HepG2 (cell line): ENCODE results near the gene ABCB8. TPM values are rescaled to one million over a fixed set of nuclear protein-coding genes. Genes with fewer than 3 reads are reported as not detected.
A peak's percentile ranks its signal among the peaks of the same experiment; 100 is the strongest.

Source experiments
- ATAC-seq: fragments of 200-7000 bp; cut with Tn5 transposase; 3 replicates; pipeline ENCODE4 v1.9.1; 2020; ENCODE audit warnings: mild to moderate bottlenecking, moderate library complexity
- BruUV-seq: library from RNA; stranded (reverse); fragments of 400-500 nt; replicated peaks from 2 replicates; lab custom pipeline; 2021; lab: Mats Ljungman, UMichigan
- CTCF ChIA-PET: fragments of 300-600 bp; formaldehyde crosslinking; extraction: SDS; loops from one replicate; lab custom pipeline; 2021; ENCODE audit warnings: low total read pairs, inconsistent platforms, low intra/inter-chr PET ratio; lab: Yijun Ruan, JAX
- POLR2A ChIA-PET: fragments of 350-600 bp; sonication (Branson Sonifier 250); formaldehyde crosslinking; loops from one replicate; lab custom pipeline; 2020; ENCODE audit warnings: antibody characterized with exemption, inconsistent platforms; lab: Yijun Ruan, JAX
- DNase-seq: peaks from one replicate; pipeline ENCODE4 v3.0.0-alpha.2; 2015; ENCODE audit warnings: low spot score
- FAIRE-seq: peaks from 3 replicates; lab custom pipeline; 2011; peaks lifted over from hg19 to GRCh38; lab: Jason Lieb, UNC
- H2AFZ ChIP-seq: one replicate; pipeline ENCODE4 v1.6.1; 2011; ENCODE audit warnings: low read length, inconsistent platforms
- H3K27ac ChIP-seq: fragments of 300-600 bp; 3 replicates; pipeline ENCODE4 v1.8.0; 2011; ENCODE audit warnings: mixed run types, mild to moderate bottlenecking, mixed read lengths, low read length, inconsistent platforms; ENCODE audit not compliant: insufficient read depth; ENCODE audit errors: extremely low read length
- H3K27me3 ChIP-seq, 2 experiments: fragments of 200-600 bp in 1 of 2; 2 replicates in 1 of 2; 3 replicates in 1 of 2; pipeline versions ENCODE4 v1.6.0 to v1.8.0; 2011; ENCODE audit warnings: low read length in 2 of 2, mild to moderate bottlenecking in 2 of 2, moderate library complexity in 2 of 2, inconsistent platforms in 1 of 2; ENCODE audit not compliant: insufficient read depth in 2 of 2, control insufficient read depth in 1 of 2
- H3K36me3 ChIP-seq, 2 experiments: fragments of 200-600 bp in 1 of 2; replicated peaks in 1 of 2; 2 replicates in 1 of 2; 3 replicates in 1 of 2; pipeline versions ENCODE4 v1.5.1 to v1.8.0; 2011; ENCODE audit warnings: low read length in 2 of 2, inconsistent platforms in 1 of 2; ENCODE audit not compliant: insufficient read depth in 2 of 2, control insufficient read depth in 1 of 2
- H3K4me1 ChIP-seq: 2 replicates; pipeline ENCODE4 v1.5.1; 2012; ENCODE audit warnings: low read length, inconsistent platforms; ENCODE audit not compliant: insufficient read depth
- H3K4me2 ChIP-seq: 2 replicates; pipeline ENCODE4 v1.6.0; 2011; ENCODE audit warnings: low read depth, low read length, inconsistent platforms
- H3K4me3 ChIP-seq, 3 experiments: fragments of 200-600 bp in 1 of 3; sonication (generic), shearing (Covaris generic) in 1 of 3; replicated peaks in 1 of 3; 2 replicates each; pipeline ENCODE4 v1.5.1; 2011 to 2016; ENCODE audit warnings: low read length in 3 of 3, inconsistent platforms in 2 of 3, low read depth in 2 of 3, mild to moderate bottlenecking in 2 of 3, control low read depth in 1 of 3, mixed read lengths in 1 of 3; ENCODE audit not compliant: insufficient read depth in 1 of 3
- H3K79me2 ChIP-seq: one replicate; pipeline ENCODE4 v1.6.1; 2011; ENCODE audit warnings: low read length, inconsistent platforms; ENCODE audit not compliant: insufficient read depth
- H3K9ac ChIP-seq: 2 replicates; pipeline ENCODE4 v1.6.0; 2011; ENCODE audit warnings: mild to moderate bottlenecking, low read depth, low read length, inconsistent platforms; ENCODE audit not compliant: insufficient read depth
- H3K9me3 ChIP-seq: 2 replicates; pipeline ENCODE4 v1.5.1; 2012; ENCODE audit warnings: mild to moderate bottlenecking, low read length
- H4K20me1 ChIP-seq: 2 replicates; pipeline ENCODE4 v1.6.0; 2011; ENCODE audit warnings: inconsistent platforms, mild to moderate bottlenecking, low read length, moderate library complexity; ENCODE audit not compliant: insufficient read depth
- CREB1 ChIP-seq, 2 experiments: fragments of 450-650 bp in 1 of 2; IDR thresholded peaks; 2 replicates each; pipeline ENCODE4 v1.6.1; 2016 to 2017; ENCODE audit warnings: control low read depth in 1 of 2, mild to moderate bottlenecking in 1 of 2, missing compliant biosample characterization in 1 of 2, missing genetic modification characterization in 1 of 2
- CREM ChIP-seq, 2 experiments: sonication (generic) in 1 of 2; formaldehyde crosslinking in 1 of 2; IDR thresholded peaks; 2 replicates each; pipeline versions ENCODE4 v1.4.0 to v1.6.1; 2016 to 2020; ENCODE audit warnings: antibody characterized with exemption in 1 of 2, mild to moderate bottlenecking in 1 of 2, missing genetic modification reagents in 1 of 2
- HMGA1 ChIP-seq: sonication (generic); formaldehyde crosslinking; conservative IDR thresholded peaks from 2 replicates; pipeline ENCODE4 v1.4.0; 2020; ENCODE audit warnings: missing genetic modification reagents
- HNRNPL ChIP-seq: fragments of 200-400 bp; formaldehyde crosslinking; IDR thresholded peaks from 2 replicates; pipeline ENCODE4 v1.6.1; 2017; ENCODE audit warnings: mild to moderate bottlenecking, low read depth, low read length
- HOXA5 ChIP-seq: sonication (generic); formaldehyde crosslinking; IDR thresholded peaks from 2 replicates; pipeline ENCODE4 v1.4.0; 2020; ENCODE audit warnings: missing genetic modification reagents
- KDM5A ChIP-seq: fragments of 200-600 bp; sonication (generic); IDR thresholded peaks from 2 replicates; pipeline ENCODE4 v1.7.0; 2018; ENCODE audit warnings: antibody characterized with exemption, mild to moderate bottlenecking, low read length, borderline replicate concordance
- NCOR1 ChIP-seq: fragments of 200-600 bp; sonication (generic); IDR thresholded peaks from 2 replicates; pipeline ENCODE4 v1.7.0; 2017; ENCODE audit warnings: antibody characterized with exemption, low read length, borderline replicate concordance
- RAD21 ChIP-seq: fragments of 450-650 bp; formaldehyde crosslinking; IDR thresholded peaks from 2 replicates; pipeline ENCODE4 v1.5.0; 2020; ENCODE audit warnings: mild to moderate bottlenecking
- TAF15 ChIP-seq: fragments of 200-400 bp; formaldehyde crosslinking; IDR thresholded peaks from one replicate; pipeline ENCODE4 v1.6.1; 2018; ENCODE audit warnings: mild to moderate bottlenecking, low read depth, low read length; ENCODE audit not compliant: poor library complexity, severe bottlenecking
- ZFP36L1 ChIP-seq: sonication (generic); formaldehyde crosslinking; IDR thresholded peaks from 2 replicates; pipeline ENCODE4 v1.8.0; 2022; ENCODE audit warnings: mild to moderate bottlenecking, missing genetic modification reagents, moderate library complexity
- ZNF577 ChIP-seq: sonication (generic); formaldehyde crosslinking; IDR thresholded peaks from 2 replicates; pipeline ENCODE4 v1.4.0; 2020; ENCODE audit warnings: mild to moderate bottlenecking, low read depth, missing genetic modification reagents, borderline replicate concordance
- WGBS: methylation state at CpG from one replicate; pipeline ENCODE4 v1.1.6; 2017; ENCODE audit warnings: low lambda C conversion rate; 5-methylcytosine and 5-hydroxymethylcytosine counted together
- in situ Hi-C: cut with HindIII; loops from 2 replicates; pipeline ENCODE4 v1.10.0; 2017; ENCODE audit warnings: low pct_unique_long_range_greater_than_20kb; ENCODE audit not compliant: extremely low pct_ligation_motif_present
- intact Hi-C: fragments of 100-400 bp; cut with micrococcal nuclease; formaldehyde crosslinking; loops from one replicate; pipeline ENCODE4 v1.10.0; 2022; ENCODE audit not compliant: unreplicated experiment
- polyA plus RNA-seq, 8 experiments: library from polyadenylated mRNA; depleted of rRNA in 3 of 8; stranded (reverse) in 7 of 8; unstranded in 1 of 8; fragments of >200 nt; fragmentation: Illumina TruSeq in 4 of 8; extraction: Trizol in 4 of 8; gene quantifications; 2 replicates each; pipeline versions ENCODE4 v1.2.1 to v1.2.3, GENCODE V29; 2011 to 2016; ENCODE audit warnings: low read depth in 4 of 8, missing spikeins in 1 of 8, mixed read lengths in 1 of 8; ENCODE audit not compliant: insufficient read depth in 1 of 8
- total RNA-seq, 5 experiments: library from RNA; depleted of rRNA; stranded (reverse); fragments of >200 nt; fragmentation: Illumina TruSeq; extraction: Trizol; gene quantifications; 2 replicates each; pipeline ENCODE4 v1.2.3, GENCODE V29; 2016; ENCODE audit warnings: low read depth in 1 of 5
- TF ChIP-seq, protein P1 (sequence below): sonication (generic); formaldehyde crosslinking; IDR thresholded peaks from 2 replicates; pipeline ENCODE4 v1.5.0; 2020; ENCODE audit warnings: mild to moderate bottlenecking, missing genetic modification reagents, borderline replicate concordance
- TF ChIP-seq, protein P2 (sequence below): sonication (generic); formaldehyde crosslinking; IDR thresholded peaks from 2 replicates; pipeline ENCODE4 v1.8.1; 2023; ENCODE audit warnings: mild to moderate bottlenecking, inconsistent platforms, moderate library complexity, missing genetic modification reagents, borderline replicate concordance
- TF ChIP-seq, protein P3 (sequence below): sonication (generic); formaldehyde crosslinking; IDR thresholded peaks from 2 replicates; pipeline ENCODE4 v1.5.0; 2020; ENCODE audit warnings: missing genetic modification reagents
- TF ChIP-seq, protein P4 (sequence below): sonication (generic); formaldehyde crosslinking; IDR thresholded peaks from 2 replicates; pipeline ENCODE4 v1.5.1; 2020; ENCODE audit warnings: mild to moderate bottlenecking, missing genetic modification reagents, moderate library complexity

Gene ABCB8
- total and polyA plus RNA-seq, 2 of the 13 experiments (the other 11 are each of a cell fraction or from before 2014, with no cell fraction given), result 6.6 to 16.7 TPM

DNA sequence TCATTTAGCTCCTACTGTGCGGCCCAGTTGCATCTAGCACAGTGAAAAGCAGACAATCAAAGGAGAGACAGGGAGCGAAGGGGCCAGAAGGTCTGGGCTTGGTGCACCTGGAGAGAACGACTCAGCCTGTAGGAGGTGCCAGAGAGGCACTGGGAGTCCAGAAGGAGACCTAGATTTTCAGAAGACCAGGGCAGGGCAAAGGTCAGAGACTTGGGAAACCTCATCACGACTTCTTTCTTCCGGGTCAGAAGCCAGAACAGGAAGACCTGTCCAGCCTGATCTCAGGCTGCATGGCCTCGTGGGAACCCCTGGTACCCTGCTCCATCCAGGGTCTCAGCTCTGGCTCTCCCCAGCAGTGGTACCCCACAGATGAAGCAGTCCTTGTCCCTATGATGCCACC, 63.2 kb downstream of the ABCB8 start (continued):
- TF ChIP-seq CREM (IDR thresholded peaks at IDR 0.05) (no peak), CREM (CRISPR knock-in tag; IDR thresholded peaks at IDR 0.05) (no peak)
- TF ChIP-seq, protein P1, sequence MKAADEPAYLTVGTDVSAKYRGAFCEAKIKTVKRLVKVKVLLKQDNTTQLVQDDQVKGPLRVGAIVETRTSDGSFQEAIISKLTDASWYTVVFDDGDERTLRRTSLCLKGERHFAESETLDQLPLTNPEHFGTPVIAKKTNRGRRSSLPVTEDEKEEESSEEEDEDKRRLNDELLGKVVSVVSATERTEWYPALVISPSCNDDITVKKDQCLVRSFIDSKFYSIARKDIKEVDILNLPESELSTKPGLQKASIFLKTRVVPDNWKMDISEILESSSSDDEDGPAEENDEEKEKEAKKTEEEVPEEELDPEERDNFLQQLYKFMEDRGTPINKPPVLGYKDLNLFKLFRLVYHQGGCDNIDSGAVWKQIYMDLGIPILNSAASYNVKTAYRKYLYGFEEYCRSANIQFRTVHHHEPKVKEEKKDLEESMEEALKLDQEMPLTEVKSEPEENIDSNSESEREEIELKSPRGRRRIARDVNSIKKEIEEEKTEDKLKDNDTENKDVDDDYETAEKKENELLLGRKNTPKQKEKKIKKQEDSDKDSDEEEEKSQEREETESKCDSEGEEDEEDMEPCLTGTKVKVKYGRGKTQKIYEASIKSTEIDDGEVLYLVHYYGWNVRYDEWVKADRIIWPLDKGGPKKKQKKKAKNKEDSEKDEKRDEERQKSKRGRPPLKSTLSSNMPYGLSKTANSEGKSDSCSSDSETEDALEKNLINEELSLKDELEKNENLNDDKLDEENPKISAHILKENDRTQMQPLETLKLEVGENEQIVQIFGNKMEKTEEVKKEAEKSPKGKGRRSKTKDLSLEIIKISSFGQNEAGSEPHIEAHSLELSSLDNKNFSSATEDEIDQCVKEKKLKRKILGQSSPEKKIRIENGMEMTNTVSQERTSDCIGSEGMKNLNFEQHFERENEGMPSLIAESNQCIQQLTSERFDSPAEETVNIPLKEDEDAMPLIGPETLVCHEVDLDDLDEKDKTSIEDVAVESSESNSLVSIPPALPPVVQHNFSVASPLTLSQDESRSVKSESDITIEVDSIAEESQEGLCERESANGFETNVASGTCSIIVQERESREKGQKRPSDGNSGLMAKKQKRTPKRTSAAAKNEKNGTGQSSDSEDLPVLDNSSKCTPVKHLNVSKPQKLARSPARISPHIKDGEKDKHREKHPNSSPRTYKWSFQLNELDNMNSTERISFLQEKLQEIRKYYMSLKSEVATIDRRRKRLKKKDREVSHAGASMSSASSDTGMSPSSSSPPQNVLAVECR (CRISPR knock-in tag), result peak; percentile 40; the same call in 1 of the 2 replicates
- TF ChIP-seq, all 625 proteins: peak for 3

DNA sequence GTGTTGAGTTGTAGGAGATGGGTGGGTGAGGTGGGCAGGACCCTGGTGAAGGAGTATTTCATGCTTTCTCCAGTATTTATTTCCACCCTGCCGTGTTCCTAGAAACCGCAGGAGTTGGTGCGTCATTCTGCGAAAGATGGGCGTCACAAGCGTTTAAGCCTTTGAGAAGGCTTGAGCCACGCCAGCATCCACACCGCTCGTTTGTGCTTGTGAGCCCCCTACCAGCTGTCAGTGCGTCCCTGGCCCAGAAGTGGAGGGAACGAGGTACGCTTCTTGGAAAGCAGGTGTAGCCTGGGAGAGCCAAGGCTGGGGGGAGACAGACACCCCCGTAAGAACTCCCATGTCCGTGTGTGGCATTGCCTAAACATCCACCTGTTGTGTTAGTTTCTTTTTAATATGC, 63.7 kb downstream of the ABCB8 start:
- Histone ChIP-seq H3K9me3 (no peaks in the 10 kb centered on the region), H3K79me2 (peaks cover 96% of the 10 kb centered on the region), H3K27ac (no peak overlapping the region), H3K27me3 (no peaks in the 10 kb centered on the region), H3K9ac (no peak overlapping the region), H2AFZ (no peak overlapping the region), H3K36me3 (peaks cover 8 to 35% of the 10 kb centered on the region in 2 experiments; a peak in 4 of 5 replicates), H3K4me2 (no peak overlapping the region), H4K20me1 (peaks cover 75% of the 10 kb centered on the region), H3K4me1 (peaks cover 41% of the 10 kb centered on the region), H3K4me3 (no peak overlapping the region)
- intact Hi-C loops, result no loop called here
- no peak for FAIRE-seq
- no TSS peak for BruUV-seq
- ChIA-PET CTCF (no interaction called here), POLR2A (interaction anchor here (1.0 kb wide), 1 partner anchor 29 kb away, joined by 3 read pairs; no protein-coding TSS in a partner anchor)
- 95% methylated on average over 14 of the region's 14 CpGs for WGBS
- no peak for ATAC-seq
- no peak for DNase-seq
- in situ Hi-C loops, result no loop called here
- no peak for TF ChIP-seq RAD21 (CRISPR knock-in tag)
- TF ChIP-seq HOXA5 (CRISPR knock-in tag), result no peak
- no peak for TF ChIP-seq ZFP36L1 (CRISPR knock-in tag)
- no peak for TF ChIP-seq CREB1 (IDR thresholded peaks at IDR 0.05)
- TF ChIP-seq CREB1 (CRISPR knock-in tag; IDR thresholded peaks at IDR 0.05), result no peak
- TF ChIP-seq, protein P2, sequence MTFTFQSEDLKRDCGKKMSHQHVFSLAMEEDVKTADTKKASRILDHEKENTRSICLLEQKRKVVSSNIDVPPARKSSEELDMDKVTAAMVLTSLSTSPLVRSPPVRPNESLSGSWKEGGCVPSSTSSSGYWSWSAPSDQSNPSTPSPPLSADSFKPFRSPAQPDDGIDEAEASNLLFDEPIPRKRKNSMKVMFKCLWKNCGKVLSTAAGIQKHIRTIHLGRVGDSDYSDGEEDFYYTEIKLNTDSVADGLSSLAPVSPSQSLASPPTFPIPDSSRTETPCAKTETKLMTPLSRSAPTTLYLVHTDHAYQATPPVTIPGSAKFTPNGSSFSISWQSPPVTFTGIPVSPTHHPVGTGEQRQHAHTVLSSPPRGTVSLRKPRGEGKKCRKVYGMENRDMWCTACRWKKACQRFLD, result no peak
- no peak for TF ChIP-seq HNRNPL
- TF ChIP-seq, protein P3, sequence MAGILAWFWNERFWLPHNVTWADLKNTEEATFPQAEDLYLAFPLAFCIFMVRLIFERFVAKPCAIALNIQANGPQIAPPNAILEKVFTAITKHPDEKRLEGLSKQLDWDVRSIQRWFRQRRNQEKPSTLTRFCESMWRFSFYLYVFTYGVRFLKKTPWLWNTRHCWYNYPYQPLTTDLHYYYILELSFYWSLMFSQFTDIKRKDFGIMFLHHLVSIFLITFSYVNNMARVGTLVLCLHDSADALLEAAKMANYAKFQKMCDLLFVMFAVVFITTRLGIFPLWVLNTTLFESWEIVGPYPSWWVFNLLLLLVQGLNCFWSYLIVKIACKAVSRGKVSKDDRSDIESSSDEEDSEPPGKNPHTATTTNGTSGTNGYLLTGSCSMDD (CRISPR knock-in tag), result no peak
- TF ChIP-seq, protein P4, sequence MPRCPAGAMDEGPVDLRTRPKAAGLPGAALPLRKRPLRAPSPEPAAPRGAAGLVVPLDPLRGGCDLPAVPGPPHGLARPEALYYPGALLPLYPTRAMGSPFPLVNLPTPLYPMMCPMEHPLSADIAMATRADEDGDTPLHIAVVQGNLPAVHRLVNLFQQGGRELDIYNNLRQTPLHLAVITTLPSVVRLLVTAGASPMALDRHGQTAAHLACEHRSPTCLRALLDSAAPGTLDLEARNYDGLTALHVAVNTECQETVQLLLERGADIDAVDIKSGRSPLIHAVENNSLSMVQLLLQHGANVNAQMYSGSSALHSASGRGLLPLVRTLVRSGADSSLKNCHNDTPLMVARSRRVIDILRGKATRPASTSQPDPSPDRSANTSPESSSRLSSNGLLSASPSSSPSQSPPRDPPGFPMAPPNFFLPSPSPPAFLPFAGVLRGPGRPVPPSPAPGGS (CRISPR knock-in tag), result no peak
- no peak for TF ChIP-seq KDM5A
- TF ChIP-seq NCOR1, result no peak
- no peak for TF ChIP-seq ZNF577 (CRISPR knock-in tag)
- TF ChIP-seq TAF15, result no peak
- TF ChIP-seq HMGA1 (CRISPR knock-in tag), result no peak
